ENCODE data around the gene UNC93A. TPM values are rescaled to one million over a fixed set of nuclear protein-coding genes. Genes with fewer than 3 reads are reported as not detected.

UNC93A gene
- total RNA-seq, 1 donor from 2014 or later, result not detected

- intact Hi-C loops (cut with DNase I), result no loop called here
- no peak overlapping the region for H3K27ac ChIP-seq
- no peaks in the 10 kb centered on the region for H3K4me1 ChIP-seq
- no peaks in the 10 kb centered on the region for H3K36me3 ChIP-seq
- H3K27me3 ChIP-seq, result no peaks in the 10 kb centered on the region
- no peak for TF ChIP-seq CTCF (IDR thresholded peaks at IDR 0.05)
- no peak for DNase-seq (ENCODE audit: low spot score in 2 of 2)
- H3K9me3 ChIP-seq, result no peaks in the 10 kb centered on the region
- no peak overlapping the region for H3K4me3 ChIP-seq
These were observed 51.9 kb downstream of the UNC93A start for GRCh38 chr6:167342879-167343610.

DNA sequence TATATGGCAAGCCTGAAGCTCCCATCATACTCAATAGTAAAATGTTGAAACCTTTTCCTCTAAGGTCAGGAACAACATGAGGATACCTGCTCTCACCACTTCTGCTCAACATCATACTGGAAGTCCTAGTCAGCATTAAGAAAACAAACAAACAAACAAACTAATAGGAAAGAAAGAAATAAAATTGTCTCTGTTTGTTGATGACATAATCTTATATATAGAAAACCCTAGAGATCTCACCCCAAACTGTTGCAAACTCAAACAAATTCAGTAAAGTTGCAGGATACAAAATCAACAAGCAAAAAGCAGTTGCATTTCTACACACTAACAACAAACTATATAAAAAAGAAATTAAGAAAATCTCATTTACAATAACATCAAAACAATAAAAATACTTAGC is 54.2 kb downstream of the UNC93A start:
- no peaks in the 10 kb centered on the region for H3K36me3 ChIP-seq
- no peaks in the 10 kb centered on the region for H3K9me3 ChIP-seq
- no peaks in the 10 kb centered on the region for H3K4me1 ChIP-seq
- H3K4me3 ChIP-seq, result no peak overlapping the region
- intact Hi-C loops (cut with DNase I), result no loop called here
- DNase-seq (ENCODE audit: low spot score in 2 of 2), result no peak
- H3K27ac ChIP-seq, result no peak overlapping the region
- H3K27me3 ChIP-seq, result no peaks in the 10 kb centered on the region
- TF ChIP-seq CTCF (IDR thresholded peaks at IDR 0.05), result no peak

GRCh38 chr6:167345960-167346359 is 54.8 kb downstream of the UNC93A start:
- Histone ChIP-seq H3K36me3 (no peaks in the 10 kb centered on the region), H3K27ac (no peak overlapping the region), H3K9me3 (no peaks in the 10 kb centered on the region), H3K4me3 (no peak overlapping the region), H3K27me3 (no peaks in the 10 kb centered on the region), H3K4me1 (peaks cover 2% of the 10 kb centered on the region in 2 donors)
- intact Hi-C loops (cut with DNase I), result no loop called here
- DNase-seq (ENCODE audit: low spot score in 2 of 2), result no peak
- TF ChIP-seq CTCF (IDR thresholded peaks at IDR 0.05), result no peak

DNA sequence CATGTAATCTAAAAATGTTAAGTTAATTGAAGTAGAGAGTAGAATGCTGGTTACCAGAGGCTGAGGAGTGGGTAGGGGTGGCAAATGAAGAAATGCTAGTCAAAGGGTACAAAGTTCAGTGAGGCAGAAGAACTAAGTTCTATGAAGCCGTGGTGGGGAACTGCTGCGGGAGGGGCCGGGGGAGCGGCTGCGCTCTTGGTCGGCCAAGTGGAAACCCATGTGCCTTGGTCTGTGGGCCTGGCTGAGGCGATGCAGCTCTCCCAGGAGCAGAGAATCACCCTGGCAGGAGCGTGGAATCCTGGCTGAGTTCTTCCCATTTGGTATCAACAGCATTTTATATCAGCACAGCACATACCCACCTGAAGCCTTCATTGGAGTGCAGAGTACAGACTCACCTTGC is 56.1 kb downstream of the UNC93A start:
- no peak overlapping the region for H3K27ac ChIP-seq
- intact Hi-C loops (cut with DNase I), result no loop called here
- H3K4me3 ChIP-seq, result no peak overlapping the region
- H3K36me3 ChIP-seq, result no peaks in the 10 kb centered on the region
- no peak for DNase-seq (ENCODE audit: low spot score in 2 of 2)
- H3K4me1 ChIP-seq, result peaks cover 2 to 4% of the 10 kb centered on the region in 2 donors
- no peaks in the 10 kb centered on the region for H3K9me3 ChIP-seq
- TF ChIP-seq CTCF (IDR thresholded peaks at IDR 0.05), result no peak
- peaks cover 4% of the 10 kb centered on the region for H3K27me3 ChIP-seq

DNA sequence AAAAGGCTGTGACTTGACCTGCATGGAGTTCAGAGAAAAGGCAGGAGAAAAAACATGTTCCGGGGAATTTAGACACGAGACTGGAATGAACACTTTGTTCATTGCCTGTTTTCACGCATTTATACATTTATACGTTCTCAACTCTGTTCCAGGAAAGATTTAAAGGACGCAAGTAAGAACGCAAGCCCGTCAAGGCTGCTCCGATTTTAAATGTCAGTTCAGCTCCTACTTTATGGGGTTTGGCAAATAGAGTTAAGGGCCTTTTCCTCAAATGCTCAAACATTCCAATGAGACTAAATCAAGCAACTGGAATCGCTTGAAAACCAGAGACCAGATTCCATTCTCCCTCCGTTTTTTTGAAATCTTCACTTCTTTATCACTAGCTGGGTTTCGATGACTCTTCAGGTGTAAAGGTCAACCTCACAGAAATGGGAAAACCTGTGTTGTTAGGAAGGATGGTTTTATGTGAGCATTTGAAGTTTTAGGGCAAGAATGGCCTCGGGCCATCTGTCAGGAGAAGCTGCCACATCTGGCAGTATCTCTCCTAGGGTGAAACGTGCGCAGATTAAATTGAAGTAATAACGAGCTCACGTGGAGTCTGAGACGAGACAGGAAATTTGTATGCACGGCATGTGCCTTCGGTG is 58.6 kb downstream of the UNC93A start:
- DNase-seq (ENCODE audit: low spot score in 2 of 2), result no peak
- intact Hi-C loops (cut with DNase I), result no loop called here
- Histone ChIP-seq H3K9me3 (peaks cover 0 to 4% of the 10 kb centered on the region in 2 donors), H3K4me1 (peaks cover 2 to 4% of the 10 kb centered on the region in 2 donors), H3K27ac (no peak overlapping the region), H3K4me3 (no peak overlapping the region), H3K27me3 (peaks cover 8% of the 10 kb centered on the region), H3K36me3 (no peaks in the 10 kb centered on the region)
- TF ChIP-seq CTCF (IDR thresholded peaks at IDR 0.05), result no peak

Data from ascending aorta (tissue), 2 donors.